Nephron (organoid): ENCODE results near the gene MANF.

Experiments used
- H3K27ac Mint-ChIP-seq, 3 experiments: 2 replicates each; pipeline ENCODE4 v1.8.0; 2020; ENCODE audit warnings: mixed read lengths in 3 of 3, mild to moderate bottlenecking in 2 of 3, moderate library complexity in 1 of 3
- H3K27me3 Mint-ChIP-seq: 2 replicates; pipeline ENCODE4 v1.8.0; 2021; ENCODE audit warnings: low read depth, mild to moderate bottlenecking, moderate library complexity, mixed read lengths
- H3K36me3 Mint-ChIP-seq: 2 replicates; pipeline ENCODE4 v1.8.0; 2020; ENCODE audit warnings: low read depth, mixed read lengths
- H3K4me1 Mint-ChIP-seq: 2 replicates; pipeline ENCODE4 v1.8.0; 2020; ENCODE audit warnings: mixed read lengths
- H3K4me3 Mint-ChIP-seq, 3 experiments: 2 replicates each; pipeline ENCODE4 v1.8.0; 2020; ENCODE audit warnings: mild to moderate bottlenecking in 3 of 3, mixed read lengths in 3 of 3, moderate library complexity in 2 of 3
- H3K9me3 Mint-ChIP-seq: 2 replicates; pipeline ENCODE4 v1.8.0; 2020; ENCODE audit warnings: mixed read lengths
- CTCF ChIP-seq, 3 experiments: fragments of 200-600 bp; sonication (generic); IDR thresholded peaks; one replicate each; pipeline ENCODE4 v1.5.0; 2021; ENCODE audit warnings: antibody characterized with exemption in 3 of 3; ENCODE audit not compliant: unreplicated experiment in 3 of 3

MANF gene

DNA sequence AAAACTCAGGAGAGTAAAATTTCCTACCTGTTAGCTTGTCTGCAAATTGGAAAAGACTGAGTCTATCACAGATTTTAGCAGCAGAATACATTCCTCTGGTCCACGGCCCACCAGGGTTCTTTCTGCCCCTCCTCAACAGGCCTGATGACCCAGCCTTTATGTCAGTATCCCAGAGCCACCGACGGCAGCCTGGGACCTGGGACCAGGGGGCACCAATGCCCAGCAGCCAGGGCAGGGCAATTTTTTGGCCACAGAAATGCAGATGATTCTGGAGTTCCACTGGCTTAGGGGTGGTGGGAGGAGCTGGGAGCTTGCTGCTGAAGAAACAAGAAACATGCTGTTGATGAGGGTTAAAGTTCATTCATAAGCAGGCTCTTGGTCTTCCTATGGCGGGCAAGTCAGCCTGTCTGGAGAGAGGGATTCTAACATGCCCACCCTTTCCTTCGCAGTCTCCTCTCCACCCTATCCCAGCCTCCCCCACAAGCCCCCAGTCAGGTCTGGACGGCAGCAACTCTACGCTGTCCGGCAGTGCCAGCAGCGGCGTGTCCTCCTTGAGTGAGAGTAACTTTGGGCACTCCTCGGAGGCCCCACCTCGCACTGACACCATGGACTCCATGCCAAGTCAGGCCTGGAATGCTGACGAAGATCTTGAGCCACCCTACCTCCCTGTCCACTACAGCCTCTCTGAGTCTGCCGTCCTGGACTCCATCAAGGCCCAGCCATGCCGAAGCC is 4.3 kb upstream of the MANF start:
- no peak for TF ChIP-seq CTCF (IDR thresholded peaks at IDR 0.05; ENCODE audit: unreplicated experiment in 3 of 3)
- H3K9me3 Mint-ChIP-seq = no peaks in the 10 kb centered on the region
- H3K27me3 Mint-ChIP-seq = peaks cover 4% of the 10 kb centered on the region
- peaks cover under 1% of the 10 kb centered on the region for H3K36me3 Mint-ChIP-seq
- peak overlapping the region in 2 of 3 experiments; percentile 36 to 37 for H3K4me3 Mint-ChIP-seq
- H3K4me1 Mint-ChIP-seq = peaks cover 30% of the 10 kb centered on the region
- no peak overlapping the region for H3K27ac Mint-ChIP-seq

GRCh38 chr3:51381333-51381705 is 3.8 kb upstream of the MANF start:
- no peak for TF ChIP-seq CTCF (IDR thresholded peaks at IDR 0.05; ENCODE audit: unreplicated experiment in 3 of 3)
- Mint-ChIP-seq H3K27me3 (peaks cover 4% of the 10 kb centered on the region), H3K36me3 (peaks cover 6% of the 10 kb centered on the region), H3K4me3 (no peak overlapping the region), H3K27ac (no peak overlapping the region), H3K4me1 (peaks cover 35% of the 10 kb centered on the region), H3K9me3 (no peaks in the 10 kb centered on the region)

DNA sequence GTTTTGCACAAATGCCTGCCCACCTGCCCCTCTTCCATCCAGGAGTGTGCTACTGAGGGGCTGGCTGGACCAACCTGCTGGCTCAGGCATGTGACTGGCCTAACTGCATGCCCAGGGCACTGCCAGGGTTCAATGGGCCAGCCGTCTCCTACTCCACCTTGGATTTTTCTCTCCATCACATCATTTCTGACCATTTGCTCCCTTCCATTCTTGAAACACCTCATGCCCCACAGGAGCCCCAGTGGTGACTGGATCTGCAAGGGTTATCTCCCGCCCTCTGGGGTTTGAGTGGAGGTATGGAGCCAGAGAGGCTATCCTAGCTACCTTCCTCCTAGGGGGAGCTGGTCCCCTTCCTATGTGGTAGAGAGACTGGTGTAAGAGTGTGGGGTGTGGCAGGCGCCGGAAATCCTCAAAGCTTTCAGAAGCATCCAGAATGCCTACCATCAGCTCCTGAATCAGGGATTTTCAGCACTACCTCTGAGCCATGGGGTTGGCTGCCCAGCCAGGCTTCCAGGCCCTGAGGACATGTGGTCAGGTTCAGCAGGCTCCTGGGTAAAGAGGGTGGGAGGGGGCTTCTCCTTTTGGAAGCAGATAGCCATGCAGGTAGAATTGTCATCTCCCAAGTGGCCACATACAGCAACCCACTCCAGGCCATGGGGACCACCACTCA is 2.9 kb upstream of the MANF start:
- H3K4me1 Mint-ChIP-seq = peaks cover 40% of the 10 kb centered on the region
- H3K9me3 Mint-ChIP-seq = no peaks in the 10 kb centered on the region
- peaks cover 4% of the 10 kb centered on the region for H3K27me3 Mint-ChIP-seq
- peaks cover 10% of the 10 kb centered on the region for H3K36me3 Mint-ChIP-seq
- peak overlapping the region in 2 of 3 experiments; percentile 99 for H3K4me3 Mint-ChIP-seq
- H3K27ac Mint-ChIP-seq = peak overlapping the region in 1 of 3 experiments; percentile 44
- no peak for TF ChIP-seq CTCF (IDR thresholded peaks at IDR 0.05; ENCODE audit: unreplicated experiment in 3 of 3)

GRCh38 chr3:51382947-51383578 is 2.0 kb upstream of the MANF start:
- peak overlapping the region; percentile 29 to 99 (median 98) for H3K27ac Mint-ChIP-seq
- peak overlapping the region; percentile 99 for H3K4me3 Mint-ChIP-seq
- H3K9me3 Mint-ChIP-seq = no peaks in the 10 kb centered on the region
- no peak for TF ChIP-seq CTCF (IDR thresholded peaks at IDR 0.05; ENCODE audit: unreplicated experiment in 3 of 3)
- peaks cover 47% of the 10 kb centered on the region for H3K4me1 Mint-ChIP-seq
- peaks cover 16% of the 10 kb centered on the region for H3K36me3 Mint-ChIP-seq
- H3K27me3 Mint-ChIP-seq = no peaks in the 10 kb centered on the region

DNA sequence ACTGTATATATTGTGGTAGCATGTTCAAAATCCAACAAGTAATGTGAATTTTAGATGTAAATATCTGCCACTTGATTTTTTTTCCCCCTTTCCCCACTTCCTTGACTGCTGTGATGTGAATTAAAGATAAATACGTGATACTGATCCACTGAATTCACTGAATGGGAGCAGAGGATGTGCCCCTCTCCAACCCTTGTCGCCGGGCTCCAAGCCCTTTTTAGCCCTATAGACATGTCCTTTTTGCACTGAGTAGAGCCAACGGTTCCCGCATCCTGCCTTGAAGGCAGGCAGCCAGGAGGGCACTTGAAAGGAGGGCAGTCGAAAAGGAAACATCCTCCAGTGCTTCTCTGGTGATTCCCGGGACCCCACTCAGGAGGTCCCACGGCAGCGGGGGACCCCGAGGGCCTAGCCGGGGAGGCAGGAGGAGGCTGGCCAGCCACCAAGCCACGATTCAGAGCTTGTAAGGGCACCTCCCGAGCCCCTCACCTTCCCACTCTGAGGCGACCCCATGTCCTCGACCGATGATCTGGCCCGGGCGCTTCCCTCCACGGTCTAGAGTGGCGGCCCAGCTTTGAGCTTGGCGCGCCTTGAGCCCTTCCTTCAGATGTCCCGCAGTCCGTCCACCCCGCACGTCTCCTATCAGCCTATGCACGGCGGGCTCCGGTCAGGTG is 901 bp upstream of the MANF start:
- Mint-ChIP-seq H3K4me1 (peaks cover 51% of the 10 kb centered on the region), H3K4me3 (peak overlapping the region; percentile 99), H3K36me3 (peaks cover 25% of the 10 kb centered on the region), H3K9me3 (no peaks in the 10 kb centered on the region), H3K27ac (peak overlapping the region; percentile 98 to 99 (median 99)), H3K27me3 (no peaks in the 10 kb centered on the region)
- TF ChIP-seq CTCF (IDR thresholded peaks at IDR 0.05; ENCODE audit: unreplicated experiment in 3 of 3) = no peak
